SK-N-SH treated with all-trans-retinoic acid at 6 μM for 48 hours (cell line): Measurements from ENCODE around the gene CAMK4.

Source experiments
- ARNTL ChIP-seq: fragments of 450-650 bp; formaldehyde crosslinking; IDR thresholded peaks from 2 replicates; pipeline ENCODE4 v1.5.0; 2020; ENCODE audit warnings: low read depth, mild to moderate bottlenecking, moderate library complexity, borderline replicate concordance
- ISL1 ChIP-seq: fragments of 250-450 bp; sonication (Bioruptor Pico); IDR thresholded peaks from 2 replicates; pipeline ENCODE4 v2.1.2; 2022; ENCODE audit warnings: mild to moderate bottlenecking, moderate library complexity
- POU6F1 ChIP-seq: fragments of 250-450 bp; sonication (Bioruptor Pico); IDR thresholded peaks from 2 replicates; pipeline ENCODE4 v1.8.0; 2021; ENCODE audit warnings: low read depth, mild to moderate bottlenecking, moderate library complexity, borderline replicate concordance
- RARB ChIP-seq: fragments of 250-450 bp; sonication (Bioruptor Pico); IDR thresholded peaks from 2 replicates; pipeline ENCODE4 v1.8.0; 2021; ENCODE audit warnings: mild to moderate bottlenecking, moderate library complexity
- TSHZ2 ChIP-seq: fragments of 250-450 bp; sonication (Bioruptor Pico); IDR thresholded peaks from 2 replicates; pipeline ENCODE4 v1.5.0; 2020; ENCODE audit warnings: mild to moderate bottlenecking, moderate library complexity
- ZNF565 ChIP-seq: fragments of 450-650 bp; formaldehyde crosslinking; conservative IDR thresholded peaks from 2 replicates; pipeline ENCODE4 v1.5.0; 2020; ENCODE audit warnings: low read depth, mild to moderate bottlenecking, moderate library complexity
- TF ChIP-seq, protein P1 (sequence below): fragments of 250-450 bp; sonication (Bioruptor Pico); IDR thresholded peaks from 2 replicates; pipeline ENCODE4 v1.5.1; 2020; ENCODE audit warnings: low read depth, mild to moderate bottlenecking, moderate library complexity

GRCh38 chr5:111494355-111494999 is 270.3 kb downstream of the CAMK4 start:
- TF ChIP-seq ZNF565 (CRISPR knock-in tag) (no peak), ISL1 (CRISPR knock-in tag) (no peak), ARNTL (CRISPR knock-in tag) (no peak), TSHZ2 (CRISPR knock-in tag) (no peak), POU6F1 (CRISPR knock-in tag) (no peak), RARB (CRISPR knock-in tag) (no peak)
- TF ChIP-seq, protein P1, sequence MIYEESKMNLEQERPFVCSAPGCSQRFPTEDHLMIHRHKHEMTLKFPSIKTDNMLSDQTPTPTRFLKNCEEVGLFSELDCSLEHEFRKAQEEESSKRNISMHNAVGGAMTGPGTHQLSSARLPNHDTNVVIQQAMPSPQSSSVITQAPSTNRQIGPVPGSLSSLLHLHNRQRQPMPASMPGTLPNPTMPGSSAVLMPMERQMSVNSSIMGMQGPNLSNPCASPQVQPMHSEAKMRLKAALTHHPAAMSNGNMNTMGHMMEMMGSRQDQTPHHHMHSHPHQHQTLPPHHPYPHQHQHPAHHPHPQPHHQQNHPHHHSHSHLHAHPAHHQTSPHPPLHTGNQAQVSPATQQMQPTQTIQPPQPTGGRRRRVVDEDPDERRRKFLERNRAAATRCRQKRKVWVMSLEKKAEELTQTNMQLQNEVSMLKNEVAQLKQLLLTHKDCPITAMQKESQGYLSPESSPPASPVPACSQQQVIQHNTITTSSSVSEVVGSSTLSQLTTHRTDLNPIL (CRISPR knock-in tag): no peak
